Measurements from ENCODE around the gene SRL. TPM values are rescaled to one million over a fixed set of nuclear protein-coding genes. Genes with fewer than 3 reads are reported as not detected.

SRL gene
- total RNA-seq, 1 donor, result not detected

DNA sequence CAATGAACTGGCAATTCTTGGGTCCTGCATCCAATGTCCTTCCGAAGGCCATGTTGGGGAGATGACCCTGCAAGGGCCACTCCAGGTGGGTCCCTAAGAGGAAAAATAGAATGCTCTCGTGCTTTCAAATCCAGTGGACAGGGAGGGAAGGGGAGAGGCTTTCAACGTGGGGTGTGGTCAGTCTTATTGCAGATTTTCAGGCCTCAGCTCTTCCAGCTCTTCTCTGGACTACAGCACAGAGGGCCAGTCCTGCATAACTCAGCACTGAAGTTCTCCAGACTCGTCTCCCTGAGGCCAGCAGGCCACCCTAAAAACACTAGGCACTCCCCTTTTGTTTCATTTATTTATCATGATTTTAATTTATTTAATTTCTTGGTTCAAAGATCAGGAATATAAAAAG, 43.1 kb downstream of the SRL start:
- no peak for DNase-seq (ENCODE audit: insufficient read length, low spot score, missing footprints)
- TF ChIP-seq, protein P1, sequence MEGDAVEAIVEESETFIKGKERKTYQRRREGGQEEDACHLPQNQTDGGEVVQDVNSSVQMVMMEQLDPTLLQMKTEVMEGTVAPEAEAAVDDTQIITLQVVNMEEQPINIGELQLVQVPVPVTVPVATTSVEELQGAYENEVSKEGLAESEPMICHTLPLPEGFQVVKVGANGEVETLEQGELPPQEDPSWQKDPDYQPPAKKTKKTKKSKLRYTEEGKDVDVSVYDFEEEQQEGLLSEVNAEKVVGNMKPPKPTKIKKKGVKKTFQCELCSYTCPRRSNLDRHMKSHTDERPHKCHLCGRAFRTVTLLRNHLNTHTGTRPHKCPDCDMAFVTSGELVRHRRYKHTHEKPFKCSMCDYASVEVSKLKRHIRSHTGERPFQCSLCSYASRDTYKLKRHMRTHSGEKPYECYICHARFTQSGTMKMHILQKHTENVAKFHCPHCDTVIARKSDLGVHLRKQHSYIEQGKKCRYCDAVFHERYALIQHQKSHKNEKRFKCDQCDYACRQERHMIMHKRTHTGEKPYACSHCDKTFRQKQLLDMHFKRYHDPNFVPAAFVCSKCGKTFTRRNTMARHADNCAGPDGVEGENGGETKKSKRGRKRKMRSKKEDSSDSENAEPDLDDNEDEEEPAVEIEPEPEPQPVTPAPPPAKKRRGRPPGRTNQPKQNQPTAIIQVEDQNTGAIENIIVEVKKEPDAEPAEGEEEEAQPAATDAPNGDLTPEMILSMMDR (IDR thresholded peaks at IDR 0.05; ENCODE audit: extremely low read depth, low read depth, low read length), result no peak
- H3K9me3 ChIP-seq (ENCODE audit: low read depth, low read length), result no peaks in the 10 kb centered on the region
- H2AFZ ChIP-seq (ENCODE audit: low read length), result no peak overlapping the region
- no peak overlapping the region for H3K4me3 ChIP-seq (ENCODE audit: insufficient read depth, low read length)
- H3K4me2 ChIP-seq (ENCODE audit: insufficient read depth, low read length), result no peak overlapping the region
- peaks cover 9% of the 10 kb centered on the region for H3K4me1 ChIP-seq (ENCODE audit: insufficient read depth, low read length)
- no peaks in the 10 kb centered on the region for H3K27me3 ChIP-seq (ENCODE audit: insufficient read depth, low read length)
- no peaks in the 10 kb centered on the region for H3K79me2 ChIP-seq (ENCODE audit: insufficient read depth, low read length)
- H3K36me3 ChIP-seq (ENCODE audit: insufficient read depth, low read length), result no peaks in the 10 kb centered on the region
- H4K20me1 ChIP-seq (ENCODE audit: insufficient read depth, low read length), result no peaks in the 10 kb centered on the region
- no peak overlapping the region for H3K27ac ChIP-seq (ENCODE audit: low read depth, low read length)

DNA sequence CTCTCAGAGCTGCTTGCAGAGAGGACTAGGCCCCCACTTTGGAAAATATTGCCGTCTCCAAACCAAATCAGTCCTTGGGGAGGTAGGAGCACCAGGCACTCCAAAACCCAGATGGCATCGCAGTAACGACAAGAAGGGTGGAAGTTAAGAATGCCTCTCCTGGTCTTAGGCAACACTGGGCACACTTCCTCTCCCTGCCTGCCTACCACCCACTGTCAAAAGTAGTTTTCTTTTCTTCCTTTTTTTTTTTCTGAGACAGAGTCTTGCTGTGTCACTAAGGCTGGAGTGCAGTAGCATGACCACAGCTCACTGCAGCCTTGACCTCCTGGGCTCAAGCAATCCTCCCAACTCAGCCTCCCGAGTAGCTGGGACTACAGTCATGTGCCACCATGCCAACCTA, 47.2 kb downstream of the SRL start:
- TF ChIP-seq, protein P1 (IDR thresholded peaks at IDR 0.05; ENCODE audit: extremely low read depth, low read depth, low read length), result no peak
- Histone ChIP-seq H3K27me3 (ENCODE audit: insufficient read depth, low read length) (peaks cover 3% of the 10 kb centered on the region), H3K9me3 (ENCODE audit: low read depth, low read length) (no peaks in the 10 kb centered on the region), H3K36me3 (ENCODE audit: insufficient read depth, low read length) (no peaks in the 10 kb centered on the region), H3K27ac (ENCODE audit: low read depth, low read length) (no peak overlapping the region), H3K79me2 (ENCODE audit: insufficient read depth, low read length) (no peaks in the 10 kb centered on the region), H3K4me1 (ENCODE audit: insufficient read depth, low read length) (no peaks in the 10 kb centered on the region), H3K4me3 (ENCODE audit: insufficient read depth, low read length) (no peak overlapping the region), H3K4me2 (ENCODE audit: insufficient read depth, low read length) (no peak overlapping the region), H4K20me1 (ENCODE audit: insufficient read depth, low read length) (no peaks in the 10 kb centered on the region), H2AFZ (ENCODE audit: low read length) (no peak overlapping the region)
- peak; percentile 8 for DNase-seq (ENCODE audit: insufficient read length, low spot score, missing footprints)

DNA sequence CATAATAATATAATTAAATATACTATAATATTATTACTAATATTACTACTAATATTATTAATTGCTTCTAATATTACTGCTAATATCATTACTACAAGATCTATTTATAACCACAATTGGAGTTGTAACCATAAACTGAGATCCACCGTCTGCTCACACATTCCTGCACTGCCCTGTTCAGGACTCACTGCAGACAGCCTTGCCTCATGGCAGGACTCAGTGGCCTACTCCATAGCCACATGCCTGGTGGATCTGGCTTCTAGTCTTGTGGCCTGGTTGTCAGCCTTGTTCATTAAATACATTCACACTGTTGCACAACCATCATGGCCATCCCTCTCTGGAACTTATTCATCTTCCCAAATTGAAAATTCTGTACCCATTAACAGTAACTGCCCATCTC, 48.0 kb downstream of the SRL start:
- H2AFZ ChIP-seq (ENCODE audit: low read length), result no peak overlapping the region
- H3K27ac ChIP-seq (ENCODE audit: low read depth, low read length), result no peak overlapping the region
- no peak overlapping the region for H3K4me2 ChIP-seq (ENCODE audit: insufficient read depth, low read length)
- peaks cover 7% of the 10 kb centered on the region for H3K27me3 ChIP-seq (ENCODE audit: insufficient read depth, low read length)
- no peak overlapping the region for H3K4me3 ChIP-seq (ENCODE audit: insufficient read depth, low read length)
- no peaks in the 10 kb centered on the region for H3K4me1 ChIP-seq (ENCODE audit: insufficient read depth, low read length)
- TF ChIP-seq, protein P1 (IDR thresholded peaks at IDR 0.05; ENCODE audit: extremely low read depth, low read depth, low read length), result no peak
- no peaks in the 10 kb centered on the region for H3K79me2 ChIP-seq (ENCODE audit: insufficient read depth, low read length)
- no peaks in the 10 kb centered on the region for H3K9me3 ChIP-seq (ENCODE audit: low read depth, low read length)
- DNase-seq (ENCODE audit: insufficient read length, low spot score, missing footprints), result no peak
- H3K36me3 ChIP-seq (ENCODE audit: insufficient read depth, low read length), result no peaks in the 10 kb centered on the region
- no peaks in the 10 kb centered on the region for H4K20me1 ChIP-seq (ENCODE audit: insufficient read depth, low read length)

DNA sequence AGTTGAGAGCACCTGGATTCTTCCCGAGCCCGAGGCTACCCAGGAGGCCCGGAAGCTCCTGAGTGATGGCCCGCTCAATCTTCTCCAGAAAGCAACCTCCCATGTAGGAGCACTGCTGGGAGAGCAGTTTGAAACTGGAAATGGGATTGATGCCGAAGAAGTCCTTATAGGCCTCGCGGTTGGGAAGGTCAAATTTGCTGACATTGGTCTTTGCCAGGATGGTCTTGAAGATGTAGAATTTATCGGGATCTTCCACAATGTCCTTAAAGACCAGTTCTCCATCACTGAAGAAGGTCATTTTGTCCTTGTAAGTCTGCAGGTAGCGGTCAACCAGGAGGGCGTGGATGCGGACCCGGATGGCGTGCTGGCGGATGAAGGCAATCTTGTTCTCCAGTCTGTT, 49.7 kb downstream of the SRL start:
- Histone ChIP-seq H4K20me1 (ENCODE audit: insufficient read depth, low read length) (no peaks in the 10 kb centered on the region), H3K27me3 (ENCODE audit: insufficient read depth, low read length) (peaks cover 7% of the 10 kb centered on the region), H3K27ac (ENCODE audit: low read depth, low read length) (no peak overlapping the region), H3K4me2 (ENCODE audit: insufficient read depth, low read length) (no peak overlapping the region), H3K4me3 (ENCODE audit: insufficient read depth, low read length) (no peak overlapping the region), H3K4me1 (ENCODE audit: insufficient read depth, low read length) (no peaks in the 10 kb centered on the region), H3K79me2 (ENCODE audit: insufficient read depth, low read length) (no peaks in the 10 kb centered on the region), H3K9me3 (ENCODE audit: low read depth, low read length) (no peaks in the 10 kb centered on the region), H3K36me3 (ENCODE audit: insufficient read depth, low read length) (no peaks in the 10 kb centered on the region), H2AFZ (ENCODE audit: low read length) (no peak overlapping the region)
- TF ChIP-seq, protein P1 (IDR thresholded peaks at IDR 0.05; ENCODE audit: extremely low read depth, low read depth, low read length), result no peak
- DNase-seq (ENCODE audit: insufficient read length, low spot score, missing footprints), result peak; percentile 46

Data from osteoblast (primary cell).